ENCODE data around the gene SLC25A38. TPM values are rescaled to one million over a fixed set of nuclear protein-coding genes. Genes with fewer than 3 reads are reported as not detected.
"Not testable (repeated sequence)": the region's sequence is repeated elsewhere in the genome, so short reads cannot be mapped to it uniquely, and the experiment has no call there.

SLC25A38 gene
- total RNA-seq, 2 experiments from 2014 or later, result 43.2 to 44.7 TPM

DNA sequence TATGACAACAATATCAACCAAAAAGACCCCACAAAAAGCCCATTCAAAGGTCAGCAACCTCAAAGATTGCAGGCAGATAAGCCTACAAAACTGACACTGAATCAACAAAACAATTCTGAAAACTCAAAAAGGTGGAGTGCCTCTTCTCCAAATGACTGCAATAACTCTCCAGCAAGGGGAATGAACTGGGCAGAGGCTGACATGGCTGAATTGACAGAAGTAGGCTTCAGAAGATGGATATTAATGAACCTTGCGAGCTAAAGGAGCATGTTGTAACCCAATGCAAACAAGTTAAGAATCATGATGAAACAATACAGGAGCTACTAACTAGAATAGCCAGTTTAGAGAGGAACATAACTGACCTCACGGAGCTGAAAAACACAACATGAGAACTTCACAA is 20.4 kb upstream of the SLC25A38 start:
- Histone ChIP-seq H3K9me3 (ENCODE audit: control insufficient read depth in 1 of 2, insufficient read depth in 1 of 2, low read length in 2 of 2) (no peaks in the 10 kb centered on the region), H3K4me3 (ENCODE audit: low read length) (no peak overlapping the region), H3K4me1 (ENCODE audit: insufficient read depth, low read length) (peaks cover 37% of the 10 kb centered on the region), H3K27me3 (ENCODE audit: control insufficient read depth in 1 of 2, insufficient read depth in 2 of 2, low read length in 2 of 2) (no peaks in the 10 kb centered on the region), H3K36me3 (ENCODE audit: insufficient read depth, low read length) (no peaks in the 10 kb centered on the region), H3K27ac (ENCODE audit: low read depth in 1 of 2, low read length in 2 of 2) (no peak overlapping the region)
- Mint-ChIP-seq H3K36me3 (ENCODE audit: low read depth) (no peaks in the 10 kb centered on the region), H3K9me3 (no peaks in the 10 kb centered on the region), H3K4me1 (ENCODE audit: low read depth) (peaks cover 36% of the 10 kb centered on the region), H3K4me3 (no peak overlapping the region), H3K27me3 (no peaks in the 10 kb centered on the region), H3K27ac (no peak overlapping the region)
- intact Hi-C loops (cut with DNase I, micrococcal nuclease), result no loop called here
- CTCF ChIA-PET, result no interaction called here
- POLR2A ChIA-PET, result no interaction called here
- DNase-seq (no peak), ATAC-seq (ENCODE audit: poor library complexity) (no peak)
- TF ChIP-seq, protein P1, sequence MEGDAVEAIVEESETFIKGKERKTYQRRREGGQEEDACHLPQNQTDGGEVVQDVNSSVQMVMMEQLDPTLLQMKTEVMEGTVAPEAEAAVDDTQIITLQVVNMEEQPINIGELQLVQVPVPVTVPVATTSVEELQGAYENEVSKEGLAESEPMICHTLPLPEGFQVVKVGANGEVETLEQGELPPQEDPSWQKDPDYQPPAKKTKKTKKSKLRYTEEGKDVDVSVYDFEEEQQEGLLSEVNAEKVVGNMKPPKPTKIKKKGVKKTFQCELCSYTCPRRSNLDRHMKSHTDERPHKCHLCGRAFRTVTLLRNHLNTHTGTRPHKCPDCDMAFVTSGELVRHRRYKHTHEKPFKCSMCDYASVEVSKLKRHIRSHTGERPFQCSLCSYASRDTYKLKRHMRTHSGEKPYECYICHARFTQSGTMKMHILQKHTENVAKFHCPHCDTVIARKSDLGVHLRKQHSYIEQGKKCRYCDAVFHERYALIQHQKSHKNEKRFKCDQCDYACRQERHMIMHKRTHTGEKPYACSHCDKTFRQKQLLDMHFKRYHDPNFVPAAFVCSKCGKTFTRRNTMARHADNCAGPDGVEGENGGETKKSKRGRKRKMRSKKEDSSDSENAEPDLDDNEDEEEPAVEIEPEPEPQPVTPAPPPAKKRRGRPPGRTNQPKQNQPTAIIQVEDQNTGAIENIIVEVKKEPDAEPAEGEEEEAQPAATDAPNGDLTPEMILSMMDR (IDR thresholded peaks at IDR 0.05), result no peak

DNA sequence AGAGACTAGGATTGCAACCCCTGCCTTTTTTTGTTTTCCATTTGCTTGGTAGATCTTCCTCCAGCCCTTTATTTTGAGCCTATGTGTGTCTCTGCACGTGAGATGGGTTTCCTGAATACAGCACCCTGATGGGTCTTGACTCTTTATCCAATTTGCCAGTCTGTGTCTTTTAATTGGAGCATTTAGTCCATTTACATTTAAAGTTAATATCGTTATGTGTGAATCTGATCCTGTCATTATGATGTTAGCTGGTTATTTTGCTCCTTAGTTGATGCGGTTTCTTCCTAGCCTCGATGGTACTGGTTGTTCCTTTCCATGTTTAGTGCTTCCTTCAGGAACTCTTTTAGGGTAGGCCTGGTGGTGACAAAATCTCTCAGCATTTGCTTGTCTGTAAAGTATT is 12.7 kb upstream of the SLC25A38 start:
- H3K36me3 ChIP-seq (ENCODE audit: insufficient read depth, low read length); H3K9me3 Mint-ChIP-seq; H3K27me3 Mint-ChIP-seq; intact Hi-C loops (cut with DNase I, micrococcal nuclease); DNase-seq; H3K36me3 Mint-ChIP-seq (ENCODE audit: low read depth); H3K4me3 ChIP-seq (ENCODE audit: low read length); H3K4me3 Mint-ChIP-seq; ATAC-seq (ENCODE audit: poor library complexity); CTCF ChIA-PET; H3K27ac Mint-ChIP-seq; H3K27ac ChIP-seq (ENCODE audit: low read depth in 1 of 2, low read length in 2 of 2); H3K4me1 ChIP-seq (ENCODE audit: insufficient read depth, low read length); POLR2A ChIA-PET; H3K27me3 ChIP-seq (ENCODE audit: control insufficient read depth in 1 of 2, insufficient read depth in 2 of 2, low read length in 2 of 2); H3K9me3 ChIP-seq (ENCODE audit: control insufficient read depth in 1 of 2, insufficient read depth in 1 of 2, low read length in 2 of 2); H3K4me1 Mint-ChIP-seq (ENCODE audit: low read depth): not testable (repeated sequence)

DNA sequence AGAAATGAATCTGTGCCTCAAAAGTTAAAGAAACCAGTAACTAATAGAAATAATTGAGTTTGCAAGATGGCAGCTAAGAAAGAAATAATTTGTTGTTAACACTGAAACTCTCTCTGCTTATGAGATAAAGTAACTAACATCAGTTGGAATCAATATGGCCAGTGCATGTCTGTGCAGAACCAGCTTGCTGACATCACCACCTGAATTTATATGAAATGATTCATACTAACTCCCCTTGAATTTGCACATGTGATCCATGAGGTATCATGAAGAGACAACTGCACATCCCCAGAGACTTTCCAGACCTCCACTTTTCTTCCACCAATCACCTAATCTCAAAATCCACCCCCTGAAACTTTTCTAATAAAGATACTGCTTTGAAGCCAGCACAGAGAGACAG is 10.3 kb upstream of the SLC25A38 start:
- ChIA-PET CTCF (no interaction called here), POLR2A (no interaction called here)
- Histone ChIP-seq H3K9me3 (ENCODE audit: control insufficient read depth in 1 of 2, insufficient read depth in 1 of 2, low read length in 2 of 2) (no peaks in the 10 kb centered on the region), H3K4me1 (ENCODE audit: insufficient read depth, low read length) (peaks cover under 1% of the 10 kb centered on the region), H3K36me3 (ENCODE audit: insufficient read depth, low read length) (no peaks in the 10 kb centered on the region), H3K27me3 (ENCODE audit: control insufficient read depth in 1 of 2, insufficient read depth in 2 of 2, low read length in 2 of 2) (no peaks in the 10 kb centered on the region), H3K27ac (ENCODE audit: low read depth in 1 of 2, low read length in 2 of 2) (no peak overlapping the region), H3K4me3 (ENCODE audit: low read length) (no peak overlapping the region)
- intact Hi-C loops (cut with DNase I, micrococcal nuclease), result no loop called here
- no peaks in the 10 kb centered on the region for H3K36me3 Mint-ChIP-seq (ENCODE audit: low read depth)
- DNase-seq (no peak), ATAC-seq (ENCODE audit: poor library complexity) (no peak)
- H3K9me3 Mint-ChIP-seq, result peaks cover 2% of the 10 kb centered on the region
- no peak overlapping the region for H3K4me3 Mint-ChIP-seq
- no peaks in the 10 kb centered on the region for H3K4me1 Mint-ChIP-seq (ENCODE audit: low read depth)
- no peaks in the 10 kb centered on the region for H3K27me3 Mint-ChIP-seq
- no peak overlapping the region for H3K27ac Mint-ChIP-seq
- TF ChIP-seq, protein P1 (IDR thresholded peaks at IDR 0.05), result no peak

- no peak for DNase-seq
- Mint-ChIP-seq H3K4me3 (no peak overlapping the region), H3K9me3 (no peaks in the 10 kb centered on the region), H3K36me3 (ENCODE audit: low read depth) (no peaks in the 10 kb centered on the region), H3K4me1 (ENCODE audit: low read depth) (peaks cover 5% of the 10 kb centered on the region), H3K27ac (no peak overlapping the region), H3K27me3 (no peaks in the 10 kb centered on the region)
- Histone ChIP-seq H3K9me3 (ENCODE audit: control insufficient read depth in 1 of 2, insufficient read depth in 1 of 2, low read length in 2 of 2) (no peaks in the 10 kb centered on the region), H3K27me3 (ENCODE audit: control insufficient read depth in 1 of 2, insufficient read depth in 2 of 2, low read length in 2 of 2) (no peaks in the 10 kb centered on the region), H3K27ac (ENCODE audit: low read depth in 1 of 2, low read length in 2 of 2) (no peak overlapping the region), H3K4me1 (ENCODE audit: insufficient read depth, low read length) (peaks cover 5% of the 10 kb centered on the region), H3K4me3 (ENCODE audit: low read length) (no peak overlapping the region), H3K36me3 (ENCODE audit: insufficient read depth, low read length) (no peaks in the 10 kb centered on the region)
- CTCF ChIA-PET, result interaction anchor here (0.7 to 1.6 kb wide), 7 partner anchors 13 to 276 kb away, joined by 3 to 12 read pairs (median 4); partner anchors contain the start of gene RPSA
- intact Hi-C loops (cut with DNase I, micrococcal nuclease), result loop anchor here in 1 of 2 experiments (5.0 kb wide), 3 partner anchors 85 to 275 kb away; no protein-coding TSS in a partner anchor
- POLR2A ChIA-PET, result interaction anchor here (1.1 kb wide), 1 partner anchor 30 kb away, joined by 3 read pairs; no protein-coding TSS in a partner anchor
- TF ChIP-seq, protein P1 (IDR thresholded peaks at IDR 0.05), result no peak
- ATAC-seq (ENCODE audit: poor library complexity), result no peak
Observed at GRCh38 chr3:39376959-39377634, 6.1 kb upstream of the SLC25A38 start.

Measured in CD4-positive, alpha-beta T cell (primary cell).